Renal pelvis (tissue), 4 donors: ENCODE results near the gene BTBD6. TPM values are rescaled to one million over a fixed set of nuclear protein-coding genes. Genes with fewer than 3 reads are reported as not detected.

ENCODE experiments used
- DNase-seq: peaks from one replicate; pipeline ENCODE4 v3.0.0-alpha.2; 2013
- polyA plus RNA-seq, 3 donors: library from polyadenylated mRNA; unstranded; fragments of 120-200 nt; gene quantifications; one replicate each; pipeline ENCODE4 v1.2.1, GENCODE V29; 2013; ENCODE audit not compliant: insufficient read length in 3 of 3

BTBD6 gene
- polyA plus RNA-seq, 3 donors = 32.6 to 43.4 (median 42.7) TPM

DNA sequence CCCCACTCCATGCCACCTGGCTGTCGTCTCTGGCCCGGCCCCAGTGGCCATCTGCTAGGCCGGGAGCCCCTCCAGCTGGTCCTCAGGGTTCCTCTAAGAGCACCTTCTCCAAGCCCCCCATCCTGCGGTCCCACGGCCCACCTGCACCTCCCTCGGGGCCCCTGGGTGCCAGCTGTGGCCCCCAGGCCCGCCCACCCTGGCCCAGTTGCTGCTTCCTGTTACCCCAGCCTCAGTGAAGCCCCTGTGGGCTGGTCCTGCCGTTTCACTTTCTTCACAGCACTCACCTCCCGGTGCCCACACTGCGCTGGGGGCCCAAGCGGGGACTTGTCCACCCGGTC lies 39.6 kb upstream of the BTBD6 start:
- DNase-seq = no peak

- no peak for DNase-seq
Measured at GRCh38 chr14:105209091-105209490, 39.2 kb upstream of the BTBD6 start.

DNA sequence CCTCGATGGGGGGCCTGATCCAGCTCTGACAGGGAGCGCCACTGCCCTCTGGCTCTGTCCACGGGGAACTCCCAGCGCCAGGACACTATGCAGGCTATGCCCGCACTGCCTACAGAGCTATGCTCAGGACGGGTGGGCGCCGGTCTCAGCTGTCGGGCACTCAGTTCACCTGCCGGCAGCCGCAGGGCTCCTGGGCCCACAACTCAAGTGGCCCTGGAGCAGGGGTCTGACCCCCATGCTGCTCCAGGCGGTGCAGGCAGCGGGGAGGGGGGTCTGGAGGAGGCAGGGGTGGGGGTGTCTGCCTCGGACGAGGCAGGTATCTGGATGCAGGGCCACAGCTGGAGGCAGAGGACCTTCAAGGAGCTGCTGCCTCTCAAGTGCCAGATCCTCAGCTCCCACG lies 38.7 kb upstream of the BTBD6 start:
- DNase-seq = no peak

- DNase-seq = no peak
Measured at GRCh38 chr14:105210266-105211025, 37.9 kb upstream of the BTBD6 start.

DNA sequence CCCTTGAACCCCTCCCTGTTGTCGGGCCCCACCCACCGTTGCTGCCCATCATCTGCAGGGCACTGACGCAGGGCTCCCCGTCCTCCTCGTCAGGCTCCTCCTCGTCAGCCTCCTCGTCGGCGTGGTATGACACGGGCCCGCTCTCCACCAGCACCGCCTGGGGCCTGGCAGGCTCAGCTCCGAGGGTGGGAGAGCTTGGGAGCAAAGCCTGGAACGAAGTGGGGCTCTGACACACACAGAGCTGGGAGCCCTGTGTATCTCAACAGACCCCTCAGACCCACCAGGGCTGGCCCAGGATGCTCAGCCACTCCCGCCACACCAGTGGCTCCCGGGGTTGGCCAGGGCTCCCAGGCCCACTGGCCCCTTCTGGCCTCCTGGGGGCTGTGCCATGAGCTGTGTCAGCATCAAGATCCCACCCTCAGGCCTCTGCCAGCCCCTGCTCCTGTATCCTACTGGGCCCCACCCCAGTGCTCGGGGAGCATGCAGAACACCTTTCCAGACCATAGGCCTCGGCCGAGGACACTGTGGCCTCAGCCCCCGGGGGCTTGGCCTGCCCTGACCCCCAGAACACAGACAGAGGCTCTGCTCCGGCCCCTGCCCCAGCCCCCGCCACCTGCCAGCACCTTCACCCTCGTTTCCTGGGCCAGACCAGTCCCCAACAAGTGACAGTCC lies 37.1 kb upstream of the BTBD6 start:
- DNase-seq = no peak

DNA sequence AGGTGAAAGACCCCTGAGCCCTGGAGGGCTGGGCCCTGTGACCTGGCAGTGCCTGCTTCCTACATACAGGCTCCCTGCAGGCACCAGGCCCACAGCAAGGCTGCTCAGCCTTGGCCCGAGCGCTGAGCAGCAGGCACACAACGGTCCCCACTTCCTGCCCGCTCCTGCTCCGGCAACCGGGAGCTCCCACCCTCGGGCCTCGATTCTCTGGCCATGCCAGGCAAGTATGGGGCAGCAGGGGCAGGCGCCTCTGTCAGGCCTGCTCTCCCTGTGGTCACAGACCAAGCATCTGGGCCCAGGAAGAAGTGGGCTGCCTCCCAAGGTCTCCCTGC lies 36.6 kb upstream of the BTBD6 start:
- DNase-seq = no peak

DNA sequence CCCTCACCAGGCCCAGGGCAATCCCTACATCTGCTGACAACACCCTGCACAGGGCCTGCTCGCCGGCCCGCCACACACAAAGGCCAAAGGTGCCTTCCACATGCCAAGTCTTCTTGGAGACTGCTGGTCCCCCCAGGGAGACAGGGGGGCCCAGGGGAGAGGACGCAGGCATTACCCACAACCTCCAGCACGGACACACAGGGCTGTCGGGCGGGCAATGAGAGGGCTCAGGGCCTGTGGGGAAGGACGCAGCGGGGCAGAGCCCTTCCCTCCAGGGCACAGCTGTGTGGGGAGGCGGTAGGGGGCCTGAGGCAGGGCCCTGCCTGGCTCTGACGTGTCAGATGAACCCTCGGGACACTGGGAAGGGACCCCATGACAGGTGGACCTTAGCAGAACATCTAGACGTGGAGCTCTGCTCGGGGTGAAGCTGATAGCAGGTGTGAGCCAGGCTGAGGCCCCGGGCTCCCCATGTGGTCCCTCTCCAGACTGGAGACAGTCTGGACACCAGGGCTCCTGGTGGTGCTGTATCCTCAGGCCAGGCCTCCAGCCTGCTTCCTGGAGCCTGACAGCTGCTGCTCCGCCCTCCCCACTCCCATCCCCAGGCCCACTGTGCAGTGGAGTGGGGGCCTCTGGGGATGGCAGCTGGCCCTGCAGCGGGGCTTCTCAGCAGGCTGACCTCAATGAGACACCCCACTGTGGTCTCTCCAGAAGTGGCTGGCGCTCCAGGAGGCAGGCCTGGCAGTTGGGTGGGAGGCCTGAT lies 35.6 kb upstream of the BTBD6 start:
- no peak for DNase-seq

GRCh38 chr14:105213361-105213760 lies 35.0 kb upstream of the BTBD6 start:
- DNase-seq = no peak

DNA sequence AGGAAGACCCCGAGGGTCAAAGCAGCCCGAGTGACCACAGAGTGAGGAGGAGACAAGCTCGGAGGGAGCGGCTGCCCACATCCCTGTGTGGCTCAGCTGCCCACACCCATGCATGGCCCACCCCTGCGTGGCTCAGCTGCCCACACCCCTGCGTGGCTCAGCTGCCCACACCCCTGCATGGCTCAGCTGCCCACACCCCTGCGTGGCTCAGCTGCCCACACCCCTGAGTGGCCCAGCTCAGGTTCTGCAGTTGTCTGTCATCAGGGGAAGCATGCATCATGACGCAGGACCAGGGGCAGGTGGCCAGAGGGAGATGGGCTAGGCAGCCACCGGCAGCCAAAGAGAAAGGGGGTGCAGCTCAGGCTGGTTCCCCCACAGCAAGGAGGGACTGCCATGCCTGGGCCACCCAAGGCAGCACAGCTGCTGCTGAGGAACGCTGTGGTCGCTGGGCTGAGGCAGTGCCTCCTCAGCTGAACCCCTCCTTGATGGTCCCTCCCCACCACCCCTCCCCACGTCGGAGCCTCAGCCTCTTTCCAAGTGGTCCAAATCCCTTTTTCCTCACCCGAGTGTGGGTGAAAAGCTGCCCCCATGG lies 33.9 kb upstream of the BTBD6 start:
- DNase-seq = no peak

DNA sequence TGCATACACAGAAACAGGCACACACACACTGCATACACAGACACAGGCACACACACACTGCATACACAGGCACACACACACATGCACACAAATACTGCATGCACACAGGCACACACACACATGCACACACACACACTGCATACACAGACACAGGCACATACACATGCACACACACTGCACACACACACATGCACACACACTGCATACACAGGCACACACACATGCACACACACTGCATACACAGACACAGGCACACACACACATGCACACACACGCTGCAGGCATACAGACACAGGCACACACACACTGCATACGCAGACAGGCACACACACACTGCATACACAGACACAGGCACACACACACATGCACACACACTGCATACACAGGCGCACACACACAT lies 32.7 kb upstream of the BTBD6 start:
- DNase-seq = no peak

DNA sequence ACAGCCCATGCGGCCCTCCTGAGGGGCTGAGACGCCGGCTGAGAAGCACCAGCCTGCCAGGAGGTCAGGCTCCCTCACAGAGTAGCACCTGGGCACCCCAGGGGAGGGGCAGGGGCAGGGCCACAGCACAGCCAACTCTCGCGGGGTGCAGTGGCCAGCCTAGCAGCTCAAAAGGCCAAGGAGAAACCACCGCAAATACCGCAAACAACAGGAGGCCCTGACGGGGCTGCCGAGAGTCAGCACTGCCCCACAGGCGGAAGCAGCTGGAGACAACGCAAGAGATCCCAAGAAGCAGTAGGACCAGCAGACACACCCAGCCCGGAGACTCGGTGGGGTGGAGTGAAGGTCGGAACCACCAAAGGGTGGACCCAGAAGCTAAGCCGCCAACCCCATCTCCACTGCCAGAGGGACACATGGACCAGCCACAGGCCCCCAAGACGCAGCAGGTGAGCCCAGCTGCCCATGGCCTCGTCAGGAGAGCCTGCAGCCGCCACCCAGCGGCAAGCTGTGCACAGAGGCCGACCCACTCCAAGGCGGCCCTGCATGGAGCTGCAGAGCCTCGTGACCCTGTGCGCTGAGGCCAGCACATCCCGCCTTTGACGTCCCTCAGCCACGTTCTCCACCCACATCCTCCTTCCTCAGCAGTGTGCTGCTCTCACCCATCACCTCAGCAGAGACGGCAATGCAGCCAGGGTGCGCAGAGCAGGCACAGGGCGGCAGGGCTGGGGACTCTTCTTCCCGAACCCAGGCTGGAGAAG lies 31.7 kb upstream of the BTBD6 start:
- DNase-seq = no peak

DNA sequence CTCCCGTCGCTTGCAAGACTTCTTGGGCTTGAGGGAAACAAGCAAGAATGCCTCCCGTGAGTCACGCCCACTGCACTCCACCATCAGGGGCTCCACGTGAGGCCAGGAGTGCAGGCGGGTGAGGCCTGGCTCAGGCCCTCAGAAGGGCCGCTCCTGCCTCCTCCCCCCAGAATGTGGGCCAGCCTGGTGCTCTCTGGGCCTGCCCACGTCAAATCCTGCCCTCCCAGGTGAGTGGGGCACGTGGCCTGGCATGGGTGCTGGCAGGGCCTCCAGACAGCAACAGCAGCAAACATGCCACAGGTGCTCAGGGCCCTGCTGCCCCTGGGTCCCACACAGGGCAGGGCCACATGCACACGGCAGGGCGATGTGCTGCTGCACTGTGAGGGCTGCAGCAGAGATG lies 30.6 kb upstream of the BTBD6 start:
- no peak for DNase-seq

DNA sequence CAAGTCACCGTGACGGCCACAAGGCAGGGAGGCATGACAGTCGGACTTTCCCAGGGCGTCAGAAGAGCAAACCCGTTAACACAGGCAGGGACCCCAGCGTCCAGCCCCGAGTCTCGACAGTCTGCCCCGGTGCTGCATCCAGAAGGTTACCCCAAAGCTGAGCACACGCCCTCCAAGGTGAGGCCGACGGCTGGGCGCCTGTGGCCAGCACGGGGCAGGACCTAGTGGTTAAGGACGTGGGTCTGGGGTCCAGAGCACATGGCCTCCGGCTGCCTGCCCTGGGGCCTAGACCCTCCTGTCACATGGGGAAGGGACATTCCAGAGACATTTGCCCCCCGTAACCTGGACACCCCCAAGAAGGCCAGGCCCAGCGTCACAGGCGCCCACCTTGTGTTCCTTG lies 29.7 kb upstream of the BTBD6 start:
- no peak for DNase-seq

DNA sequence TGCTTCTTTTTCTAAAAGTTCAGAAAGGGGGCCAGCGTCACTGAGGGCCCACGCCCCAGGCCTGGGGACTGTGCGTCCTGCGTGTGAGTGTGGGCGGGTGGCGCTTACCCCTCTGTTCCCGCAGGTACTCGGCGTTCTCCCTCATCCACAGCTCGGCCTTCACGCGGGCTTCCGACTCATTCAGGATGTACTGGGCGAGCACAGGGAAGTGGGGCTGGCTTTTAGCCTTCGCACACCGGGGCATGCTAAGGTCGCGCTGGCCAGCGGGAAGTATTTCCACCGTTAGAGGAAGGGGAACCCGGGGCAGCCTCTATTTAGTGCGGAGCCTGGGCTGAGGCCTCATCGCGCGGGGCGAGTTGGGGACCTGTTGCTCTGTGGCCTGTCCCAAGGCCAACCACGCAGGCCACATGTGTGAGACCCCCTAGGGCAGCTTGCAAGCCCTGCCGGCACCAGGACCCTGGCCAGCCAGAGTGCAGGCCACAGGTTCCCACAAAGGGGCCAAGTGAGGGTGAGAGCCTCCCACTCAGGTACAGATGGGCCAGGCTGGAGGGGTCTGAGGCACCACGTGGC lies 29.2 kb upstream of the BTBD6 start:
- DNase-seq = no peak

DNA sequence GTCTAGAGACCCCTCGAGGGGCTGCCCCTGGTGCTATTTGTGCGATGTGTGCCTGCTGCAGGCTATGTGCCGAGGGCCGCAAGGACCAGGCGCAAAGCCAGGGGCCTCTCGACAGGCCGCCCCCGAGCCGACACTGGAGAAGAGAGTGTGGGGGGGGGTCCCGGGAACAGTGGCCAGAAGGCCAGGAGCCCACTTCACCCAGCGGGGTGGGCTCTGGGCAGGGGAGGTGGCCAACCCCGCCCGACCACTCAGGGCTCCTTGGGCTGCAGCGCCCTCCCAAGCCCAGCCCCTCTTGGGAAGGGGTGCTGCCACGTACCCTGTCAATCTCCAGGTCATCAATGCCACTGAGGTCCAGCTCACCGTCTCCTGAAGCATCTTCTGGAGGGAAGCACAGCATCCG lies 28.6 kb upstream of the BTBD6 start:
- no peak for DNase-seq

DNA sequence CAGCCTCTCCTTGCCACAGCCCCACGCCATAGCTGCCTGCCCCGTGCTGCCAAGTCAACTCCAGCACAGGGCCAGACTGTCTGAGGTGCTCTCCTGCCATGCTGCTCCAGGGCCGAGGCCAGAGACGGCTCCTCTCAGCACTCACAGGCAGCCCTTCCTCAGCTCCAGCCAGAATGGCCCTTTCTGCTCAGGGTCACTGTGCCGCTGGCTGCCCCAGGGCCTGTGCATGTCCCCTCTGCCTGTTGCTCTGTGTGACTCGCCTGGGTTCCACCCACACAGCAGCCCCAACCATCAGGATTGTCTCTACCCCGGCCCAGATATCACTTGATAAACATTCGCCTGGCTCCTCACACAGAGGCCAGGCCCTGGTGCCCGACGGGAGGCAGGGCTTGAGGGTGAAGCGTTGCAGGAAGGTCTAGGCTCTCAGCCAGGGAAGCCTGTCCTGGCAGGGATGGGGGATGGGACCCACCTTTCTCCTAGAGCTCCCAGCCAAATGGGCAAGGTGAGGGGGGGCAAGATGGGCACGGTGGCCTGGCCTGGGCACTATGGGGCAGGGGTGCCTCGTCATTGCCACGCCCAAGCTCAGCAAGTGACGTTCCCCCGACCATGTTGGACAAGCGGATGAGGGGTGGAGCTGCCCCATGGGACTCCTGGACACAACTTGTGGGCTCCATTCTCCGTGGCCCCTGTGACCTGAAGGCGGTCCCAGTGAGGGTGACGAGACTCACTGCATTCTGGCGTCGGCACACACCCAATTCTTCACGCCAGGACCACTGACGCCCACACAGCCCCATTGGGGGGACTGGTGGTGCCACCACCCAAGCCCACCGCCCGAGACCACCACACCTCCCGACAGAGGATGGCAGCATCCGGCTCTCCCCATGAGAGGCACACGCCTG lies 27.4 kb upstream of the BTBD6 start:
- no peak for DNase-seq

GRCh38 chr14:105221598-105222178 lies 26.6 kb upstream of the BTBD6 start:
- no peak for DNase-seq

DNA sequence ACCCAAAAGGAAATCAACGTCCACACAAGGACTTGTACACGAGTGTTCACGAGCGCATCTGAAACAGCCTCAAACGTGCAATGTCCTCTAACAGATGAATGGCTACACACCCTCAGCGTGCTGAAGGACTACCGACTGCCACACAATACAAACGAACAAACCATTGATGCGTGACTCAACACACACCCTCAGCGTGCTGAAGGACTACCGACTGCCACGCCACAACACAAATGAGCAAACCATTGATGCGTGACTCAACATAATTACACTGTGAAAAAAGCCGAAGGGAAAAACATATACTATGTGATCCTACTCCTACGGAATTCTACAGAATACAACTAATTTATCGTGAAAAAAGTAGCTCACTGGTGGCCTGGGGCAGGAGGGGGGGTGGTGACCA lies 25.1 kb upstream of the BTBD6 start:
- DNase-seq = peak; percentile 30

DNA sequence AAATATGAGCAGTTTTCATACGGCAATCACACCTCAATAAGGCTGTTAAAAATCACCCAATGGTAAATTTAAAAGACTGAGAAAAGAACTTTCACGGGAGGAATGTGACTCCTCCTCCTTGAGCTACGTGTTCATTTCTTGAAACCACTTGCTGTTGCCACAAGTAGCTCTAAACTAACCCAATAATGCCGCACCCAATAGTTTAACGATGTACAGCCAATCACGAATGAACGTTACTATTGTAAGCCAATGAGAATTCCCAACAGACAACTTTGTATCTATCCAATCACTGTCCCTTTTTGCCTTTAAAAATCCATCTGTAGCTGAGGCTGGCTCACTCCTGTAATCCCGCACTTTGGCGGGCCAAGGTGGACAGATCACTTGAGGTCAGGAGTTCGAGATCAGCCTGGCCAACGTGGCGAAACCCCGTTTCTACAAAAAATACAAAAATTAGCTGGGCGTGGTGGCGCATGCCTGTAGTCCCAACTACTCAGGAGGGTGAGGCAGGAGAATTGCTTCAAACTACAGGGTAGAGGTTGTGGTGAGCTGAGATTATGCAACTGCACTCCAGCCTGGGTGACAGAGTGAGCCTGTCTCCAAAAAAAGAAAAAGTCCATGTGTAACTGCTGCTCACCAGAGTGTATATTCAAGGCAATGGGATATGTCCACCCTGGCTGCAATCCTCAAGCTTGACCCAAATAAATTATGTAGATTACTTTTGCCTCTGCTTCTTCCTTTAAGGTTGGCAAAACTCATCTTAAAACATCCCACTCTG lies 24.4 kb upstream of the BTBD6 start:
- no peak for DNase-seq
